ENCODE results near the gene RPA1. TPM values are rescaled to one million over a fixed set of nuclear protein-coding genes. Genes with fewer than 3 reads are reported as not detected.

RPA1 gene
- total RNA-seq, 1 experiment from 2014 or later = 158 TPM

DNA sequence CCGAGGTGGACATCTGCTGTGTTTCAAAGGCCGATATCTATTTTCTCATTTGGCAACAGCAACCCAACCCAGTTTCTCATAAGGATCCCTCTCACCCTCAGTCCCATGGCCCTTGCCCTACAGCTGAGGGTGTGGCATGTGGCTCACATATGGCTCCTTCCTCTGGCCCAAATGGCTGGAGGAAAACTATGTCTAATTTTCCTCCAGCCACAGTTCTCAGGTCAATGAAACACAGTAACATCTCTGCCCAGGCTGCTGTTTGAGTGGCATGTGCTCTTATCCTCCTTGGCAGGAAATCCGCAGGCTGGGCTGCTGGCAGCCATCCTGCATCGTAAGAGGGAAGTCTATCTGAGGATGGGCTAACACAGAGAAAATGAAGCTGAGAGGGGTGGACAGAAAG lies 43.9 kb upstream of the RPA1 start (continued):
- TF ChIP-seq, protein P1, sequence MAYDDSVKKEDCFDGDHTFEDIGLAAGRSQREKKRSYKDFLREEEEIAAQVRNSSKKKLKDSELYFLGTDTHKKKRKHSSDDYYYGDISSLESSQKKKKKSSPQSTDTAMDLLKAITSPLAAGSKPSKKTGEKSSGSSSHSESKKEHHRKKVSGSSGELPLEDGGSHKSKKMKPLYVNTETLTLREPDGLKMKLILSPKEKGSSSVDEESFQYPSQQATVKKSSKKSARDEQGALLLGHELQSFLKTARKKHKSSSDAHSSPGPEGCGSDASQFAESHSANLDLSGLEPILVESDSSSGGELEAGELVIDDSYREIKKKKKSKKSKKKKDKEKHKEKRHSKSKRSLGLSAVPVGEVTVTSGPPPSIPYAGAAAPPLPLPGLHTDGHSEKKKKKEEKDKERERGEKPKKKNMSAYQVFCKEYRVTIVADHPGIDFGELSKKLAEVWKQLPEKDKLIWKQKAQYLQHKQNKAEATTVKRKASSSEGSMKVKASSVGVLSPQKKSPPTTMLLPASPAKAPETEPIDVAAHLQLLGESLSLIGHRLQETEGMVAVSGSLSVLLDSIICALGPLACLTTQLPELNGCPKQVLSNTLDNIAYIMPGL (CRISPR knock-in tag; IDR thresholded peaks at IDR 0.05) = no peak
- TF ChIP-seq NR2C2 (CRISPR knock-in tag; IDR thresholded peaks at IDR 0.05) (no peak), ZNF396 (CRISPR knock-in tag; IDR thresholded peaks at IDR 0.05; ENCODE audit: borderline replicate concordance) (no peak), MXD4 (CRISPR knock-in tag; IDR thresholded peaks at IDR 0.05; ENCODE audit: borderline replicate concordance) (no peak)
- TF ChIP-seq, protein P2, sequence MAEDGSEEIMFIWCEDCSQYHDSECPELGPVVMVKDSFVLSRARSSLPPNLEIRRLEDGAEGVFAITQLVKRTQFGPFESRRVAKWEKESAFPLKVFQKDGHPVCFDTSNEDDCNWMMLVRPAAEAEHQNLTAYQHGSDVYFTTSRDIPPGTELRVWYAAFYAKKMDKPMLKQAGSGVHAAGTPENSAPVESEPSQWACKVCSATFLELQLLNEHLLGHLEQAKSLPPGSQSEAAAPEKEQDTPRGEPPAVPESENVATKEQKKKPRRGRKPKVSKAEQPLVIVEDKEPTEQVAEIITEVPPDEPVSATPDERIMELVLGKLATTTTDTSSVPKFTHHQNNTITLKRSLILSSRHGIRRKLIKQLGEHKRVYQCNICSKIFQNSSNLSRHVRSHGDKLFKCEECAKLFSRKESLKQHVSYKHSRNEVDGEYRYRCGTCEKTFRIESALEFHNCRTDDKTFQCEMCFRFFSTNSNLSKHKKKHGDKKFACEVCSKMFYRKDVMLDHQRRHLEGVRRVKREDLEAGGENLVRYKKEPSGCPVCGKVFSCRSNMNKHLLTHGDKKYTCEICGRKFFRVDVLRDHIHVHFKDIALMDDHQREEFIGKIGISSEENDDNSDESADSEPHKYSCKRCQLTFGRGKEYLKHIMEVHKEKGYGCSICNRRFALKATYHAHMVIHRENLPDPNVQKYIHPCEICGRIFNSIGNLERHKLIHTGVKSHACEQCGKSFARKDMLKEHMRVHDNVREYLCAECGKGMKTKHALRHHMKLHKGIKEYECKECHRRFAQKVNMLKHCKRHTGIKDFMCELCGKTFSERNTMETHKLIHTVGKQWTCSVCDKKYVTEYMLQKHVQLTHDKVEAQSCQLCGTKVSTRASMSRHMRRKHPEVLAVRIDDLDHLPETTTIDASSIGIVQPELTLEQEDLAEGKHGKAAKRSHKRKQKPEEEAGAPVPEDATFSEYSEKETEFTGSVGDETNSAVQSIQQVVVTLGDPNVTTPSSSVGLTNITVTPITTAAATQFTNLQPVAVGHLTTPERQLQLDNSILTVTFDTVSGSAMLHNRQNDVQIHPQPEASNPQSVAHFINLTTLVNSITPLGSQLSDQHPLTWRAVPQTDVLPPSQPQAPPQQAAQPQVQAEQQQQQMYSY (CRISPR knock-in tag; IDR thresholded peaks at IDR 0.05) = no peak

DNA sequence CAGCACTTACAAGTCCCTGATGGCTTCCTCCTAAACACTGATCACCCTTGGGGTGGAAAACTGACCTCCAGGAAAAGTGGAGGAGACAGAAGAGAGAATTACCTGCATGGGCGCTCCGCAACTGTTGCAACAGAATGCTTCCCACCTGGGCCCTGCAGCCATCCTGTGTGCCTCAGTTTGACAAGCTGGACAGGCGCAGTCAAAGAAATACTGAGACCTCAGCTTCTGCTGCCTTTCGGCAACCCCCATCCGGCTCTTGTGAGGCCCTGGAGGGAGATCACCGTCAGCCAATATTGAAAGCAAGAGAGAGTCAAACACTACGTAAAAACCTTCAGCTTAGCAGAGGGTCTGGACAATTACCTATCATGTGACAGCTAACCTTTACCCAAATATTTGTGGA lies 43.1 kb upstream of the RPA1 start:
- ChIA-PET POLR2A (no interaction called here), CTCF (no interaction called here)
- no peak for TF ChIP-seq ZNF416 (CRISPR knock-in tag; IDR thresholded peaks at IDR 0.05)
- no peak for TF ChIP-seq NR3C1 (CRISPR knock-in tag; conservative IDR thresholded peaks at IDR 0.05; ENCODE audit: low read depth)
- TF ChIP-seq, protein P3, sequence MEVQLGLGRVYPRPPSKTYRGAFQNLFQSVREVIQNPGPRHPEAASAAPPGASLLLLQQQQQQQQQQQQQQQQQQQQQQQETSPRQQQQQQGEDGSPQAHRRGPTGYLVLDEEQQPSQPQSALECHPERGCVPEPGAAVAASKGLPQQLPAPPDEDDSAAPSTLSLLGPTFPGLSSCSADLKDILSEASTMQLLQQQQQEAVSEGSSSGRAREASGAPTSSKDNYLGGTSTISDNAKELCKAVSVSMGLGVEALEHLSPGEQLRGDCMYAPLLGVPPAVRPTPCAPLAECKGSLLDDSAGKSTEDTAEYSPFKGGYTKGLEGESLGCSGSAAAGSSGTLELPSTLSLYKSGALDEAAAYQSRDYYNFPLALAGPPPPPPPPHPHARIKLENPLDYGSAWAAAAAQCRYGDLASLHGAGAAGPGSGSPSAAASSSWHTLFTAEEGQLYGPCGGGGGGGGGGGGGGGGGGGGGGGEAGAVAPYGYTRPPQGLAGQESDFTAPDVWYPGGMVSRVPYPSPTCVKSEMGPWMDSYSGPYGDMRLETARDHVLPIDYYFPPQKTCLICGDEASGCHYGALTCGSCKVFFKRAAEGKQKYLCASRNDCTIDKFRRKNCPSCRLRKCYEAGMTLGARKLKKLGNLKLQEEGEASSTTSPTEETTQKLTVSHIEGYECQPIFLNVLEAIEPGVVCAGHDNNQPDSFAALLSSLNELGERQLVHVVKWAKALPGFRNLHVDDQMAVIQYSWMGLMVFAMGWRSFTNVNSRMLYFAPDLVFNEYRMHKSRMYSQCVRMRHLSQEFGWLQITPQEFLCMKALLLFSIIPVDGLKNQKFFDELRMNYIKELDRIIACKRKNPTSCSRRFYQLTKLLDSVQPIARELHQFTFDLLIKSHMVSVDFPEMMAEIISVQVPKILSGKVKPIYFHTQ (CRISPR knock-in tag; IDR thresholded peaks at IDR 0.05) = no peak
- no peak for TF ChIP-seq TEAD4 (CRISPR knock-in tag; IDR thresholded peaks at IDR 0.05)
- TF ChIP-seq TP53 (CRISPR knock-in tag; IDR thresholded peaks at IDR 0.05) = no peak
- TF ChIP-seq JAZF1 (CRISPR knock-in tag; IDR thresholded peaks at IDR 0.05) = no peak
- no peak for TF ChIP-seq ZNF219 (CRISPR knock-in tag; IDR thresholded peaks at IDR 0.05; ENCODE audit: borderline replicate concordance)
- H3K4me3 Mint-ChIP-seq = no peak overlapping the region
- no peaks in the 10 kb centered on the region for H3K9me3 Mint-ChIP-seq
- H3K27me3 Mint-ChIP-seq (ENCODE audit: low read depth) = no peaks in the 10 kb centered on the region
- no peak for DNase-seq (ENCODE audit: low spot score)
- ATAC-seq = no peak
- H3K4me1 Mint-ChIP-seq = no peaks in the 10 kb centered on the region
- H3K27ac Mint-ChIP-seq = no peak overlapping the region
- peaks cover 54% of the 10 kb centered on the region for H3K36me3 Mint-ChIP-seq

DNA sequence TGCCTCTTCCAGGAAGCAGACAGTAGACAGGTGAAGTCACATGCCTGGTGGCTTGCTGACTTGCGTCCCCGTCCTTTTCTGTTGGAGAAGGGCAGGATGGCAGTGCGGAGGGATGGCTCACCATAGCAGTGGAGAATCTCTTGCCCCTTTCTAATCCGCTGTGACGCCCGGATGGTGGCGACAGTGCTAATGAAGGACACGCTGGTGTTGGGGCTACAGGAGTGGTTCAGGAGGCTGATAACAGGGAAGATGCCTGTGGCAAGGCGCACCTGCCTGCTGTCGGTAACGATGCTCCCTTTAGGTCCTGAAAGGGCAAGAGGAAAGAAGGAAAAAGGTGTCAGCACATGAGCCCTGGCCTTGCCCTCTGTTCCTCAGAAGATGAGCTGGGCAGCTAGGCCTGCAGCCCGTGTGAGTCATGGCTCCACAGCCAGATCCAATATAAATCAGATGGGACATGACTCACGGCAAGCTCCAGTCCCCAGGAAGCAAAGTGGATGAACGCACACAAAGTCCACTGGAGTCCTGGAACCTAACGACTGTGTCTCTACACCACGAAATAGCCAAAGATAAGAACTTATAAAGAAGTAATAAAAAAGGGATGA lies 42.4 kb upstream of the RPA1 start:
- ChIA-PET POLR2A (no interaction called here), CTCF (no interaction called here)
- no peak overlapping the region for H3K4me3 Mint-ChIP-seq
- no peaks in the 10 kb centered on the region for H3K9me3 Mint-ChIP-seq
- H3K36me3 Mint-ChIP-seq = peaks cover 48% of the 10 kb centered on the region
- H3K27ac Mint-ChIP-seq = no peak overlapping the region
- DNase-seq (ENCODE audit: low spot score) (no peak), ATAC-seq (no peak)
- no peaks in the 10 kb centered on the region for H3K27me3 Mint-ChIP-seq (ENCODE audit: low read depth)
- no peaks in the 10 kb centered on the region for H3K4me1 Mint-ChIP-seq
- TF ChIP-seq, protein P4, sequence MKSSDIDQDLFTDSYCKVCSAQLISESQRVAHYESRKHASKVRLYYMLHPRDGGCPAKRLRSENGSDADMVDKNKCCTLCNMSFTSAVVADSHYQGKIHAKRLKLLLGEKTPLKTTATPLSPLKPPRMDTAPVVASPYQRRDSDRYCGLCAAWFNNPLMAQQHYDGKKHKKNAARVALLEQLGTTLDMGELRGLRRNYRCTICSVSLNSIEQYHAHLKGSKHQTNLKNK (CRISPR knock-in tag; IDR thresholded peaks at IDR 0.05) = no peak
- TF ChIP-seq, protein P5, sequence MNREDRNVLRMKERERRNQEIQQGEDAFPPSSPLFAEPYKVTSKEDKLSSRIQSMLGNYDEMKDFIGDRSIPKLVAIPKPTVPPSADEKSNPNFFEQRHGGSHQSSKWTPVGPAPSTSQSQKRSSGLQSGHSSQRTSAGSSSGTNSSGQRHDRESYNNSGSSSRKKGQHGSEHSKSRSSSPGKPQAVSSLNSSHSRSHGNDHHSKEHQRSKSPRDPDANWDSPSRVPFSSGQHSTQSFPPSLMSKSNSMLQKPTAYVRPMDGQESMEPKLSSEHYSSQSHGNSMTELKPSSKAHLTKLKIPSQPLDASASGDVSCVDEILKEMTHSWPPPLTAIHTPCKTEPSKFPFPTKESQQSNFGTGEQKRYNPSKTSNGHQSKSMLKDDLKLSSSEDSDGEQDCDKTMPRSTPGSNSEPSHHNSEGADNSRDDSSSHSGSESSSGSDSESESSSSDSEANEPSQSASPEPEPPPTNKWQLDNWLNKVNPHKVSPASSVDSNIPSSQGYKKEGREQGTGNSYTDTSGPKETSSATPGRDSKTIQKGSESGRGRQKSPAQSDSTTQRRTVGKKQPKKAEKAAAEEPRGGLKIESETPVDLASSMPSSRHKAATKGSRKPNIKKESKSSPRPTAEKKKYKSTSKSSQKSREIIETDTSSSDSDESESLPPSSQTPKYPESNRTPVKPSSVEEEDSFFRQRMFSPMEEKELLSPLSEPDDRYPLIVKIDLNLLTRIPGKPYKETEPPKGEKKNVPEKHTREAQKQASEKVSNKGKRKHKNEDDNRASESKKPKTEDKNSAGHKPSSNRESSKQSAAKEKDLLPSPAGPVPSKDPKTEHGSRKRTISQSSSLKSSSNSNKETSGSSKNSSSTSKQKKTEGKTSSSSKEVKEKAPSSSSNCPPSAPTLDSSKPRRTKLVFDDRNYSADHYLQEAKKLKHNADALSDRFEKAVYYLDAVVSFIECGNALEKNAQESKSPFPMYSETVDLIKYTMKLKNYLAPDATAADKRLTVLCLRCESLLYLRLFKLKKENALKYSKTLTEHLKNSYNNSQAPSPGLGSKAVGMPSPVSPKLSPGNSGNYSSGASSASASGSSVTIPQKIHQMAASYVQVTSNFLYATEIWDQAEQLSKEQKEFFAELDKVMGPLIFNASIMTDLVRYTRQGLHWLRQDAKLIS (CRISPR knock-in tag; IDR thresholded peaks at IDR 0.05; ENCODE audit: borderline replicate concordance) = no peak
- TF ChIP-seq, protein P6, sequence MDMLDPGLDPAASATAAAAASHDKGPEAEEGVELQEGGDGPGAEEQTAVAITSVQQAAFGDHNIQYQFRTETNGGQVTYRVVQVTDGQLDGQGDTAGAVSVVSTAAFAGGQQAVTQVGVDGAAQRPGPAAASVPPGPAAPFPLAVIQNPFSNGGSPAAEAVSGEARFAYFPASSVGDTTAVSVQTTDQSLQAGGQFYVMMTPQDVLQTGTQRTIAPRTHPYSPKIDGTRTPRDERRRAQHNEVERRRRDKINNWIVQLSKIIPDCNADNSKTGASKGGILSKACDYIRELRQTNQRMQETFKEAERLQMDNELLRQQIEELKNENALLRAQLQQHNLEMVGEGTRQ (CRISPR knock-in tag; IDR thresholded peaks at IDR 0.05) = no peak
- TF ChIP-seq, protein P7, sequence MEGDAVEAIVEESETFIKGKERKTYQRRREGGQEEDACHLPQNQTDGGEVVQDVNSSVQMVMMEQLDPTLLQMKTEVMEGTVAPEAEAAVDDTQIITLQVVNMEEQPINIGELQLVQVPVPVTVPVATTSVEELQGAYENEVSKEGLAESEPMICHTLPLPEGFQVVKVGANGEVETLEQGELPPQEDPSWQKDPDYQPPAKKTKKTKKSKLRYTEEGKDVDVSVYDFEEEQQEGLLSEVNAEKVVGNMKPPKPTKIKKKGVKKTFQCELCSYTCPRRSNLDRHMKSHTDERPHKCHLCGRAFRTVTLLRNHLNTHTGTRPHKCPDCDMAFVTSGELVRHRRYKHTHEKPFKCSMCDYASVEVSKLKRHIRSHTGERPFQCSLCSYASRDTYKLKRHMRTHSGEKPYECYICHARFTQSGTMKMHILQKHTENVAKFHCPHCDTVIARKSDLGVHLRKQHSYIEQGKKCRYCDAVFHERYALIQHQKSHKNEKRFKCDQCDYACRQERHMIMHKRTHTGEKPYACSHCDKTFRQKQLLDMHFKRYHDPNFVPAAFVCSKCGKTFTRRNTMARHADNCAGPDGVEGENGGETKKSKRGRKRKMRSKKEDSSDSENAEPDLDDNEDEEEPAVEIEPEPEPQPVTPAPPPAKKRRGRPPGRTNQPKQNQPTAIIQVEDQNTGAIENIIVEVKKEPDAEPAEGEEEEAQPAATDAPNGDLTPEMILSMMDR (IDR thresholded peaks at IDR 0.05) = no peak
- TF ChIP-seq ZNF423 (CRISPR knock-in tag; IDR thresholded peaks at IDR 0.05) = no peak

Measured in WTC11 (cell line).